GM19455 (cell line): ENCODE data around the gene GPR183.

Experiments
- ATAC-seq: cut with Tn5 transposase; IDR thresholded peaks from one replicate; pipeline ENCODE4 v1.9.1; 2021; ENCODE audit not compliant: unreplicated experiment

The GPR183 gene

GRCh38 chr13:99296398-99296797 lies 10.8 kb downstream of the GPR183 start:
- no peak for ATAC-seq

- ATAC-seq, result no peak
Measured at GRCh38 chr13:99295488-99296252, 11.5 kb downstream of the GPR183 start.

GRCh38 chr13:99294958-99295357 lies 12.2 kb downstream of the GPR183 start:
- no peak for ATAC-seq

GRCh38 chr13:99294198-99294597 lies 13.0 kb downstream of the GPR183 start:
- ATAC-seq, result no peak

- ATAC-seq, result no peak
Measured at GRCh38 chr13:99293178-99293577, 14.0 kb downstream of the GPR183 start.

- no peak for ATAC-seq
Measured at GRCh38 chr13:99290894-99291293, 16.3 kb downstream of the GPR183 start.

GRCh38 chr13:99289674-99290337 lies 17.4 kb downstream of the GPR183 start:
- ATAC-seq, result no peak

GRCh38 chr13:99289271-99289670 lies 17.9 kb downstream of the GPR183 start:
- ATAC-seq, result no peak

- peak; percentile 79 for ATAC-seq
Measured at GRCh38 chr13:99288089-99288488, 19.1 kb downstream of the GPR183 start.

- no peak for ATAC-seq
Measured at GRCh38 chr13:99287551-99287950, 19.6 kb downstream of the GPR183 start.

- no peak for ATAC-seq
Measured at GRCh38 chr13:99285432-99286182, 21.6 kb downstream of the GPR183 start.

- ATAC-seq, result peak; percentile 79
Measured at GRCh38 chr13:99282264-99283231, 24.7 kb downstream of the GPR183 start.

- peak; percentile 67 for ATAC-seq
Measured at GRCh38 chr13:99281811-99282263, 25.4 kb downstream of the GPR183 start.

GRCh38 chr13:99280166-99280565 lies 27.0 kb downstream of the GPR183 start:
- ATAC-seq, result no peak

GRCh38 chr13:99279637-99280036 lies 27.6 kb downstream of the GPR183 start:
- ATAC-seq, result no peak

GRCh38 chr13:99278843-99279242 lies 28.4 kb downstream of the GPR183 start:
- no peak for ATAC-seq

GRCh38 chr13:99278200-99278599 lies 29.0 kb downstream of the GPR183 start:
- ATAC-seq, result no peak

GRCh38 chr13:99277629-99278028 lies 29.6 kb downstream of the GPR183 start:
- no peak for ATAC-seq

GRCh38 chr13:99276706-99277105 lies 30.5 kb downstream of the GPR183 start:
- no peak for ATAC-seq

GRCh38 chr13:99275093-99275469 lies 32.1 kb downstream of the GPR183 start:
- no peak for ATAC-seq

- ATAC-seq, result no peak
Measured at GRCh38 chr13:99273128-99273527, 34.1 kb downstream of the GPR183 start.
